Mucosa of stomach (tissue), 1 donor: ENCODE results near the gene NUDT21.

Experiments used
- H3K27me3 ChIP-seq: one replicate; pipeline ENCODE4 v1.7.0; 2013; ENCODE audit warnings: mild to moderate bottlenecking, low read length; ENCODE audit not compliant: control insufficient read depth, insufficient read depth
- H3K36me3 ChIP-seq: one replicate; pipeline ENCODE4 v1.7.0; 2013; ENCODE audit warnings: low read length; ENCODE audit not compliant: control insufficient read depth, insufficient read depth
- H3K4me1 ChIP-seq: one replicate; pipeline ENCODE4 v1.7.0; 2013; ENCODE audit warnings: mild to moderate bottlenecking, low read length; ENCODE audit not compliant: control insufficient read depth, insufficient read depth
- H3K4me3 ChIP-seq: one replicate; pipeline ENCODE4 v1.7.0; 2013; ENCODE audit warnings: low read length
- H3K9ac ChIP-seq: one replicate; pipeline ENCODE4 v1.7.0; 2013; ENCODE audit warnings: mild to moderate bottlenecking, low read length, moderate library complexity
- H3K9me3 ChIP-seq: one replicate; pipeline ENCODE4 v1.7.0; 2013; ENCODE audit warnings: mild to moderate bottlenecking, low read length, moderate library complexity; ENCODE audit not compliant: control insufficient read depth
- donor health status: Pancreatic carcinoma.

The NUDT21 gene

DNA sequence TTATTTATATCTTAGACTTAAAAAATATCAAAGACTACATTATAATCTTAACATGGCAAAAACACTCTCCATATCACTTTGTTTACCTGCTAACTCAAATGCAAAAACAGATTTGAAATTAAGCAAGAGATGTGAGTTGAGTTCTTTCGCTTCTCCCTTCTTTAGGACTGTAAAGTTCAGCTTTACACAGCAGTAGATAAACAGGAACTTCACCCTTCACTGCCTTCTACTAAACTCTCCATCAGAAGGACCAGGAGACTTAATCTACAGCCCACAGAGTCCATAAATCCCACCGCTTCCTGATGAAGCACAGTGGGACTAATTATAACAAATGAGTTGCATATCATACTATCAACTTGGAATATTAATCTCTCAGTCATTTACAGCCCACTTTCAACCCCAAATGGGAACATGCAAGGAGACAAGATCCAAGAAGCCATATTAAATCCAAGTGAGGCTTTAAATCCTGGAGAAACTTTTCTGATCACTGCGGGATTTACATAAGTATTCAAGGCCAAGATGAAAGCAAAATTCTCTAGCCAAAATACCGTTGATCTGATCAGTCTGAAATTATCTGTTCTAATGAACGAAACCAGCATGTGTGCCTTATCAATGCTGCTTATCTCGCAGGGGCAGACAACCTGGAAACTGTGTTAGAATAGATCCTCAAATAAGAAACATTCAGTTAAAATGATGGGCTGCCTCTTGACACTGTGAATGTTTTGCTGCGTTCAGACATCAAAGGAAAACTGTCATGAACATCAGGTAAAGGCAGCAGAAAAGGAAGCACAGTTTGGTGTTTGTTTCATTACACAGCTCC is 27.3 kb downstream of the NUDT21 start:
- Histone ChIP-seq H3K27me3 (no peaks in the 10 kb centered on the region), H3K9ac (peak overlapping the region; percentile 76), H3K9me3 (no peaks in the 10 kb centered on the region), H3K4me3 (peak overlapping the region; percentile 11), H3K4me1 (peaks cover 4% of the 10 kb centered on the region), H3K36me3 (no peaks in the 10 kb centered on the region)

DNA sequence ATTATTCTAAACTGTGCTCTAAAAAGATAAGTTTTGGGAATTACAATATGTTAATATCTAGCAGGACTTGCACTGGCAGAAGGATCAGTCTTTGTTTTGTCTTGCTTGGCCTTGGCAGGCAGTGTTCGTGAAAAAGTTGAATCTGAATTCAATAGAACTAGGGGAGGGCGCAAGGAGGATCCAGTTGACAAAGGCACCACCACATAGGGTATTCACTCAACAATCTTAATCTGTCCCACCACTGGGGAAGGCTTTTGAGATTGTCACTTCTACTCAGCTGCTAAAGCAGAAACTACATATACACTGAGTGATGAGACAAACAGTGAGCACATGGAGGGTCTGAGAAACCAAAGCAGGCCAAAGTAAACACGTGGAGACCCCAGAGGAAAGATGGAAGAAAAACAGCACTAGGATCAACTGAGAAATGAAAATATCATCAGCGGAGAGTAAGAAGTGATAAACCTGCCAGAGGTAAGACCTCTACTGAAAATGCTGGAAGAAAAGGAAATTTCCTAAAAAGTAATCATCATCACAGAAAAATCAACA is 28.2 kb downstream of the NUDT21 start:
- Histone ChIP-seq H3K9me3 (no peaks in the 10 kb centered on the region), H3K27me3 (no peaks in the 10 kb centered on the region), H3K9ac (no peak overlapping the region), H3K4me1 (peaks cover 4% of the 10 kb centered on the region), H3K4me3 (no peak overlapping the region), H3K36me3 (no peaks in the 10 kb centered on the region)

- H3K4me1 ChIP-seq = peaks cover 4% of the 10 kb centered on the region
- H3K9me3 ChIP-seq = no peaks in the 10 kb centered on the region
- no peak overlapping the region for H3K9ac ChIP-seq
- no peak overlapping the region for H3K4me3 ChIP-seq
- no peaks in the 10 kb centered on the region for H3K36me3 ChIP-seq
- no peaks in the 10 kb centered on the region for H3K27me3 ChIP-seq
Observed at GRCh38 chr16:56421976-56422669, 29.0 kb downstream of the NUDT21 start.

- Histone ChIP-seq H3K4me1 (peaks cover 4% of the 10 kb centered on the region), H3K36me3 (no peaks in the 10 kb centered on the region), H3K4me3 (no peak overlapping the region), H3K27me3 (no peaks in the 10 kb centered on the region), H3K9me3 (no peaks in the 10 kb centered on the region), H3K9ac (no peak overlapping the region)
Observed at GRCh38 chr16:56421313-56421712, 29.8 kb downstream of the NUDT21 start.

DNA sequence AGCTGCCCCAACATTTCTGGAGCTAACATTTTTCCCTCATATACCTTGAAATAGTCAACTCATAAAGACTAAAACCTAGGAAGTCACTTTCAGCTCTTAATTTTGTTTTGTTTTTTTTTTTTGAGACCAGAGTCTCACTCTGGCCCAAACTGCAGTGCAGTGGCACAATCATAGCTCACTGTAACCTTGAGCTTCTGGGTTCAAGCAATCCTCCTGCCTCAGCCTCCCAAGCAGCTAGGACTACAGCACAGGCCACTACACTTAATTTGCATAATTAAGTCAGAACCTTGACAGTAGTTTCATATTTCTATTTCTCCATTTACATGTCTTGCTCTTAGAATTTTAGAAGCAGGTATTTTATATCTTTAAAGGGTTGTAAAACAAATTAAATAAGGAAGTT is 30.5 kb downstream of the NUDT21 start:
- no peaks in the 10 kb centered on the region for H3K36me3 ChIP-seq

GRCh38 chr16:56419740-56420548 is 31.2 kb downstream of the NUDT21 start:
- Histone ChIP-seq H3K4me1 (peaks cover 4% of the 10 kb centered on the region), H3K9me3 (no peaks in the 10 kb centered on the region), H3K9ac (no peak overlapping the region), H3K4me3 (no peak overlapping the region), H3K27me3 (no peaks in the 10 kb centered on the region), H3K36me3 (no peaks in the 10 kb centered on the region)

More for the DNA sequence above, 30.5 kb downstream of the NUDT21 start:
- H3K4me3 ChIP-seq = no peak overlapping the region
- no peaks in the 10 kb centered on the region for H3K27me3 ChIP-seq
- no peaks in the 10 kb centered on the region for H3K9me3 ChIP-seq
- no peak overlapping the region for H3K9ac ChIP-seq
- H3K4me1 ChIP-seq = peaks cover 4% of the 10 kb centered on the region

GRCh38 chr16:56417138-56417537 is 34.0 kb downstream of the NUDT21 start:
- Histone ChIP-seq H3K9me3 (no peaks in the 10 kb centered on the region), H3K4me3 (no peak overlapping the region), H3K36me3 (no peaks in the 10 kb centered on the region), H3K4me1 (no peaks in the 10 kb centered on the region), H3K27me3 (no peaks in the 10 kb centered on the region), H3K9ac (no peak overlapping the region)

DNA sequence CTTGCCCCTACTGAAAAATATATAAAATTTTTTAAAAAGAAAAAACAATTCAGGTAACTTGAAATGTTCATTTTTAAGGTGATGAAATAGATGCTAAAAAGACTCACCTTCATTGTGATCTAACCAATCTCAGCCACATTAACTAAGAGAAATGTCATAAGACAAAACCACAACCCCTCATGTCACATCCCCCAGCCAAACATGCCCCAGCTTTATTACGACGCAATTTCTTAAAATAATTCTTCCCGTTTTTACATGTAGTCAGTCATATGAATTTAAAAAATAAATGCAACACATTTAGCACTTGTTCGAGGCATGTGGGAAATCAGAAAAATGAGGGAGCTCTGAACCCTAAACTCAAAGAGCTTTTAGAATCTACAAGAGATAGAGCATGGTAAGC is 35.3 kb downstream of the NUDT21 start:
- no peaks in the 10 kb centered on the region for H3K9me3 ChIP-seq
- H3K4me1 ChIP-seq = no peaks in the 10 kb centered on the region
- no peak overlapping the region for H3K9ac ChIP-seq
- H3K27me3 ChIP-seq = no peaks in the 10 kb centered on the region
- H3K4me3 ChIP-seq = no peak overlapping the region
- H3K36me3 ChIP-seq = no peaks in the 10 kb centered on the region

DNA sequence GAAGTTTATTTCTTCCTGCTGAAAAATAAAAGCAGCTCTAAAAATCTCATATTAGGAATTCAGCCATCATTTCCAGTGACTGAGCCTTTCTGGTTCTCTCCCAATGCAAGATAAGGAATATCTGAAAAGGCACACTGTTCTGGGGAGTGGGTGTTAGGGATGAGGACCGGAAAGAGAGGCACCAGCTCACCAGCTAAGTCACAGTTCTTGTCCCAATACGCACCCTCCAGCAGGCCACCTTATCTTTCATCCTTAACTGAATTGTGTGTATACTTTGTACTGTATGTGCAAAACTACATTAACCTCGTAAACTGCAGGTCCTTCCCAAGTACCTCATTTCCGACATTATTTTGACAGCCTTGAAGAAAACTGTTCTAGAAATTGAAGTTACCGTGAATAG is 36.8 kb downstream of the NUDT21 start:
- Histone ChIP-seq H3K4me3 (no peak overlapping the region), H3K9ac (no peak overlapping the region), H3K9me3 (no peaks in the 10 kb centered on the region), H3K36me3 (no peaks in the 10 kb centered on the region), H3K4me1 (peaks cover 9% of the 10 kb centered on the region), H3K27me3 (no peaks in the 10 kb centered on the region)

- Histone ChIP-seq H3K4me3 (no peak overlapping the region), H3K9ac (no peak overlapping the region), H3K27me3 (no peaks in the 10 kb centered on the region), H3K4me1 (peaks cover 16% of the 10 kb centered on the region), H3K36me3 (no peaks in the 10 kb centered on the region), H3K9me3 (no peaks in the 10 kb centered on the region)
Observed at GRCh38 chr16:56413381-56413780, 37.8 kb downstream of the NUDT21 start.

GRCh38 chr16:56411624-56412023 is 39.5 kb downstream of the NUDT21 start:
- Histone ChIP-seq H3K27me3 (no peaks in the 10 kb centered on the region), H3K36me3 (no peaks in the 10 kb centered on the region), H3K9ac (no peak overlapping the region), H3K9me3 (no peaks in the 10 kb centered on the region), H3K4me1 (peaks cover 21% of the 10 kb centered on the region), H3K4me3 (no peak overlapping the region)
